ENCODE results near the gene FSD1.

GRCh38 chr19:4326837-4327251, 22.4 kb downstream of the FSD1 start:
- TF ChIP-seq CTCF (IDR thresholded peaks at IDR 0.05; ENCODE audit: poor library complexity, severe bottlenecking), result no peak
- TF ChIP-seq MXI1 (conservative IDR thresholded peaks at IDR 0.05; ENCODE audit: poor library complexity, severe bottlenecking), result no peak
- TF ChIP-seq EZH2 (IDR thresholded peaks at IDR 0.05; ENCODE audit: borderline replicate concordance, insufficient read depth, low read length, poor library complexity, severe bottlenecking), result no peak
- TF ChIP-seq EP300 (conservative IDR thresholded peaks at IDR 0.05; ENCODE audit: poor library complexity, severe bottlenecking), result no peak
